ENCODE data around the gene UIMC1.

Gene UIMC1

DNA sequence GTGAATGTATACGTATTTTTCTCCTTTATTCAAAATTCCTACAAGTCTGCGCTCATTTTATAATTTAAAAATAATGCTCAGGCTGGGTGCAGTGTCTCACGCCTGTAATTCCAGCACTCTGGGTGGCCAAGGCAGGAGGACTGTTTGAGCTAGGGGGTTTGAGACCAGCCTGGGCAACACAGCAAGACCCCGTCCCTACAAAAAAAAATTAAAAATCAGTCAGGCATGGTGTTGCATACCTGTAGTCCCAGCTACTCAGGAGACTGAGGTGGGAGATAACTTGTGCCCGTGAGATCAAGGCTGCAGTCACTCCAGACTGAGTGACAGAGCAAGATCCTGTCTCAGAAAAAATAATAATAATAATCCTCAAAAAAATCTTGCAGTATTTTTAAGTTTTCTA is 7.8 kb downstream of the UIMC1 start:
- H4K20me1 ChIP-seq (ENCODE audit: low read depth, low read length) = no peaks in the 10 kb centered on the region; the same call in 1 of the 2 replicates
- TF ChIP-seq, protein P1, sequence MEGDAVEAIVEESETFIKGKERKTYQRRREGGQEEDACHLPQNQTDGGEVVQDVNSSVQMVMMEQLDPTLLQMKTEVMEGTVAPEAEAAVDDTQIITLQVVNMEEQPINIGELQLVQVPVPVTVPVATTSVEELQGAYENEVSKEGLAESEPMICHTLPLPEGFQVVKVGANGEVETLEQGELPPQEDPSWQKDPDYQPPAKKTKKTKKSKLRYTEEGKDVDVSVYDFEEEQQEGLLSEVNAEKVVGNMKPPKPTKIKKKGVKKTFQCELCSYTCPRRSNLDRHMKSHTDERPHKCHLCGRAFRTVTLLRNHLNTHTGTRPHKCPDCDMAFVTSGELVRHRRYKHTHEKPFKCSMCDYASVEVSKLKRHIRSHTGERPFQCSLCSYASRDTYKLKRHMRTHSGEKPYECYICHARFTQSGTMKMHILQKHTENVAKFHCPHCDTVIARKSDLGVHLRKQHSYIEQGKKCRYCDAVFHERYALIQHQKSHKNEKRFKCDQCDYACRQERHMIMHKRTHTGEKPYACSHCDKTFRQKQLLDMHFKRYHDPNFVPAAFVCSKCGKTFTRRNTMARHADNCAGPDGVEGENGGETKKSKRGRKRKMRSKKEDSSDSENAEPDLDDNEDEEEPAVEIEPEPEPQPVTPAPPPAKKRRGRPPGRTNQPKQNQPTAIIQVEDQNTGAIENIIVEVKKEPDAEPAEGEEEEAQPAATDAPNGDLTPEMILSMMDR (IDR thresholded peaks at IDR 0.05; ENCODE audit: insufficient read depth, low read length, poor library complexity, severe bottlenecking) = no peak
- no peak for TF ChIP-seq EZH2phosphoT487 (conservative IDR thresholded peaks at IDR 0.05; ENCODE audit: low read length)
- peak overlapping the region; percentile 31; the same call in 1 of the 2 replicates for H3K27ac ChIP-seq (ENCODE audit: low read depth, low read length)
- H3K79me2 ChIP-seq (ENCODE audit: insufficient read depth, low read length) = peaks cover 98% of the 10 kb centered on the region
- H2AFZ ChIP-seq (ENCODE audit: low read depth, low read length, severe bottlenecking) = no peak overlapping the region
- no peaks in the 10 kb centered on the region for H3K9me2 ChIP-seq (replicated peaks; ENCODE audit: insufficient read depth, low read length)
- H3K4me3 ChIP-seq (ENCODE audit: insufficient read depth, low read length, poor library complexity, severe bottlenecking) = no peak overlapping the region
- H3K36me3 ChIP-seq (ENCODE audit: low read length) = no peaks in the 10 kb centered on the region
- no peaks in the 10 kb centered on the region for H3K27me3 ChIP-seq (ENCODE audit: low read length)
- H3K9me3 ChIP-seq (ENCODE audit: insufficient read depth, low read length) = no peaks in the 10 kb centered on the region
- no peak overlapping the region for H3K4me2 ChIP-seq (ENCODE audit: low read depth, low read length, poor library complexity, severe bottlenecking)
- H3K9ac ChIP-seq (ENCODE audit: low read length) = no peak overlapping the region
- H3F3A ChIP-seq (ENCODE audit: insufficient read depth) = peaks cover 48% of the 10 kb centered on the region

DNA sequence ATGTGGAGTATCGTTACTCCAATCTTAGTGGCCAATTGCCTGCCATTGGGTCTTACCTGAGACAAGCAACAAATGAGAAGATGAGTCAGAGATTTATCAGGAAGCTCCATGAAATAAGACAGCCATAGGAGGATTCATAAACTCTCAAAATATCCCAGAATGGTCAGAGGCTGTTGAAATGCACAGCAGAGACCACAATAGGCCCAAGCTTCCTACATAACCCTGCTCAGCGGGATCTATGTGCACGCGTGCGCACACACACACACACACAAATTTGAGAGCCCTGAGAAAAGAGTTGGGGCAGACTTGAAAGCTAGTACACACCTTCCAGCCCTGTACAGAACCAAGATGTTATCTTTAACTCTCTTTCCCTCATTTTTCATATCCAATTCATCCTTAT is 9.8 kb downstream of the UIMC1 start:
- Histone ChIP-seq H2AFZ (ENCODE audit: low read depth, low read length, severe bottlenecking) (no peak overlapping the region), H3K79me2 (ENCODE audit: insufficient read depth, low read length) (peaks cover 98% of the 10 kb centered on the region), H3K27ac (ENCODE audit: low read depth, low read length) (peak overlapping the region; percentile 90), H3K9ac (ENCODE audit: low read length) (peak overlapping the region; percentile 8; the same call in 1 of the 2 replicates), H3K36me3 (ENCODE audit: low read length) (no peaks in the 10 kb centered on the region), H3F3A (ENCODE audit: insufficient read depth) (peaks cover 44% of the 10 kb centered on the region), H4K20me1 (ENCODE audit: low read depth, low read length) (no peaks in the 10 kb centered on the region; the same call in 1 of the 2 replicates), H3K9me3 (ENCODE audit: insufficient read depth, low read length) (no peaks in the 10 kb centered on the region), H3K27me3 (ENCODE audit: low read length) (no peaks in the 10 kb centered on the region), H3K4me3 (ENCODE audit: insufficient read depth, low read length, poor library complexity, severe bottlenecking) (no peak overlapping the region), H3K4me2 (ENCODE audit: low read depth, low read length, poor library complexity, severe bottlenecking) (peak overlapping the region; percentile 88), H3K9me2 (replicated peaks; ENCODE audit: insufficient read depth, low read length) (no peaks in the 10 kb centered on the region)
- TF ChIP-seq, protein P1 (IDR thresholded peaks at IDR 0.05; ENCODE audit: insufficient read depth, low read length, poor library complexity, severe bottlenecking) = no peak
- TF ChIP-seq EZH2phosphoT487 (conservative IDR thresholded peaks at IDR 0.05; ENCODE audit: low read length) = no peak

DNA sequence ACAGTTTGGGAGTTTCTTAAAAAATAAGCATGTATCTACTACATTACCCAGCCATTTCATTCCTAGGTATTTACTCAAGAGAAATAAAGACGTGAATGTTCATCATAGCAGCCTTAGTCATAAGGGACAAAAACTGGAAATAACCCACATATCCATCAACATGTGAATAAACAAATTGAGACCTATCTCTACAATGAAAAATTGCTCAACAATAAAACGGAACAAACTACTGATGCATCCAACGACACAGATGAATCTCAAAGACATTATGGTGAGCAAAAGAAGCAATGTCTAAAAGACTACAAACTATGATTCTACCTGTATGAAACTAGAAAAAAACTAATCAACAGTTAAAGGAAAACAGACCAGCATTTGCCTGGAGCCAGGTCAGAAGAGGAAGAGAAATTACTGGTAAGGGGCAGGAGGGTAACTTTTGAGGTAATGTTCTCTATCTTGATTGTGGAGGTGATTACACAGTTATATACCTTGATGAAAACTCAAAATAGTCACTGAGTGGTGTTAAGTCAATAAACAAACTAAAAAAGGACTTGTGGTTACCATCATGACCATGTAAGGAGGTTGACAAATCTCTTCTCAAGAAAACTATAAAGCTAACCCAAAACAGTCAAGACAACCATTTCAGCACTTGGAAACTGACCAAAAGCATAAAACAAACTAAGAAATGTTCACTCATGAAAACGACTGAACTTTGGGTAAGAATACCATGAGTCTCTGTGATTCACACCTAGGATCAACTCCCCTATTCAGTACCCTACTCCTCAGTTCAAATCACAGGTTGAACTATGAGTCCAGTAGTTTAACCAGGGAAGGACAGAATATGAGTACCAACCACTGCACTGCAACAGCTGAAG is 10.4 kb downstream of the UIMC1 start:
- Histone ChIP-seq H3K4me3 (ENCODE audit: insufficient read depth, low read length, poor library complexity, severe bottlenecking) (no peak overlapping the region), H3F3A (ENCODE audit: insufficient read depth) (peaks cover 44% of the 10 kb centered on the region), H3K27me3 (ENCODE audit: low read length) (no peaks in the 10 kb centered on the region), H3K4me2 (ENCODE audit: low read depth, low read length, poor library complexity, severe bottlenecking) (peak overlapping the region; percentile 88), H2AFZ (ENCODE audit: low read depth, low read length, severe bottlenecking) (no peak overlapping the region), H3K9me3 (ENCODE audit: insufficient read depth, low read length) (no peaks in the 10 kb centered on the region), H3K27ac (ENCODE audit: low read depth, low read length) (peak overlapping the region; percentile 90), H3K9me2 (replicated peaks; ENCODE audit: insufficient read depth, low read length) (no peaks in the 10 kb centered on the region), H3K79me2 (ENCODE audit: insufficient read depth, low read length) (peaks cover 98% of the 10 kb centered on the region), H3K9ac (ENCODE audit: low read length) (peak overlapping the region; percentile 8; the same call in 1 of the 2 replicates), H4K20me1 (ENCODE audit: low read depth, low read length) (no peaks in the 10 kb centered on the region; the same call in 1 of the 2 replicates), H3K36me3 (ENCODE audit: low read length) (no peaks in the 10 kb centered on the region)
- TF ChIP-seq, protein P1 (IDR thresholded peaks at IDR 0.05; ENCODE audit: insufficient read depth, low read length, poor library complexity, severe bottlenecking) = no peak
- TF ChIP-seq EZH2phosphoT487 (conservative IDR thresholded peaks at IDR 0.05; ENCODE audit: low read length) = no peak

All from SU-DHL-6 (cell line).